Endothelial cell of umbilical vein (primary cell): ENCODE results near the gene FUBP3.

ENCODE experiments used
- JUN ChIP-seq: IDR thresholded peaks from 2 replicates; pipeline ENCODE4 v1.6.1; 2011; ENCODE audit warnings: borderline replicate concordance, low read depth; ENCODE audit not compliant: insufficient read length, insufficient read depth
- MYC ChIP-seq: IDR thresholded peaks from one replicate; pipeline ENCODE4 v1.6.1; 2011; ENCODE audit warnings: mild to moderate bottlenecking, low read depth, low read length

- TF ChIP-seq JUN (no peak), MYC (no peak)
Observed at GRCh38 chr9:130675396-130675795, 96.0 kb downstream of the FUBP3 start.
